Spleen (tissue), 11 donors: ENCODE results near the gene TPD52L2. TPM values are rescaled to one million over a fixed set of nuclear protein-coding genes. Genes with fewer than 3 reads are reported as not detected.

ENCODE experiments used
- DNase-seq: peaks from one replicate; pipeline ENCODE4 v3.0.0-alpha.2; 2020
- H3K27ac ChIP-seq, 8 donors: fragments of 200-600 bp; sonication (generic) in 7 of 8; 1 replicate in 4 of 8; 2 replicates in 4 of 8; pipeline versions ENCODE4 v1.5.0 to v1.8.0; 2016 to 2021; ENCODE audit warnings: inconsistent platforms in 4 of 8, mild to moderate bottlenecking in 4 of 8, moderate library complexity in 1 of 8
- H3K27me3 ChIP-seq, 7 donors: fragments of 200-600 bp; sonication (generic) in 6 of 7; replicated peaks in 1 of 7; 1 replicate in 4 of 7; 2 replicates in 3 of 7; pipeline versions ENCODE4 v1.5.0 to v1.8.0; 2016 to 2021; ENCODE audit warnings: inconsistent platforms in 3 of 7, mild to moderate bottlenecking in 1 of 7
- H3K36me3 ChIP-seq, 6 donors: fragments of 200-600 bp; sonication (generic) in 5 of 6; 1 replicate in 4 of 6; 2 replicates in 2 of 6; pipeline versions ENCODE4 v1.5.0 to v1.8.0; 2016 to 2021; ENCODE audit warnings: inconsistent platforms in 2 of 6
- H3K4me1 ChIP-seq, 6 donors: fragments of 200-600 bp; sonication (generic) in 5 of 6; 1 replicate in 3 of 6; 2 replicates in 3 of 6; pipeline versions ENCODE4 v1.5.0 to v1.8.0; 2016 to 2021; ENCODE audit warnings: inconsistent platforms in 3 of 6
- H3K4me3 ChIP-seq, 8 donors: fragments of 200-600 bp; sonication (generic) in 7 of 8; 1 replicate in 4 of 8; 2 replicates in 4 of 8; pipeline versions ENCODE4 v1.5.0 to v1.8.0; 2016 to 2021; ENCODE audit warnings: inconsistent platforms in 4 of 8, mild to moderate bottlenecking in 4 of 8, moderate library complexity in 2 of 8
- H3K9me3 ChIP-seq, 8 donors: fragments of 200-600 bp; sonication (generic) in 7 of 8; 1 replicate in 4 of 8; 2 replicates in 4 of 8; pipeline versions ENCODE4 v1.5.0 to v1.8.0; 2016 to 2021; ENCODE audit warnings: inconsistent platforms in 4 of 8
- POLR2A ChIP-seq, 3 donors: fragments of 450-650 bp; IDR thresholded peaks; one replicate each; pipeline ENCODE4 v1.5.1; 2017; ENCODE audit warnings: antibody characterized with exemption in 3 of 3, mild to moderate bottlenecking in 1 of 3
- POLR2AphosphoS5 ChIP-seq, 3 donors: sonication (generic); formaldehyde crosslinking; IDR thresholded peaks; one replicate each; pipeline ENCODE4 v1.5.1; 2017; ENCODE audit warnings: antibody characterized with exemption in 3 of 3
- WGBS, 5 donors: extraction: QIAGEN DNeasy Blood & Tissue Kit in 3 of 5; methylation state at CpG; one replicate each; pipeline versions ENCODE4 v1.1.5 to v1.1.7; 2013 to 2018; 5-methylcytosine and 5-hydroxymethylcytosine counted together
- intact Hi-C: fragments of 100-400 bp; cut with DNase I; formaldehyde crosslinking; loops from one replicate; pipeline ENCODE4 v1.15.0; 2023; ENCODE audit warnings: low total_unique reads
- polyA plus RNA-seq, 3 donors: library from polyadenylated mRNA; stranded (reverse); fragments of 200-250 nt; gene quantifications; one replicate each; pipeline ENCODE4 v1.2.1, GENCODE V29; 2013
- total RNA-seq, 7 donors: library from RNA; depleted of rRNA in 3 of 7; stranded (reverse); fragments of >200 nt in 3 of 7; fragmentation: NEBNext Ultra II Directional in 4 of 7; extraction: Animal tissue kit (Norgen Biotek cat#: 25700) in 4 of 7; gene quantifications; one replicate each; pipeline versions ENCODE4 v1.1.0 to v1.2.1, GENCODE V29; 2016 to 2021
- TF ChIP-seq, protein P1 (sequence below), 11 experiments: fragments of 200-600 bp in 7 of 11; fragments of 450-650 bp in 4 of 11; sonication (generic) in 4 of 11; IDR thresholded peaks in 8 of 11; conservative IDR thresholded peaks in 3 of 11; 1 replicate in 7 of 11; 2 replicates in 4 of 11; pipeline versions ENCODE4 v1.4.0 to v1.8.0; 2016 to 2021; ENCODE audit warnings: antibody characterized with exemption in 11 of 11, inconsistent platforms in 4 of 11, mild to moderate bottlenecking in 1 of 11
- donor health status: healthy with polysubstance abuse.
- donor health status: DM: no; HTN: no; CAD: no; lungs with moderate emphysema.
- donor health status: DM: no; HTN: no; CAD: no.
- donor health status: Bipolar disorder and iron deficiency.
- donor health status: healthy.
- donor health status: DM: no; HTN: no; CAD: no.
- donor health status: DM: yes; HTN: yes; CAD: no.

TPD52L2 gene
- total and polyA plus RNA-seq, 10 donors, result 60.2 to 102 (median 87.4) TPM

DNA sequence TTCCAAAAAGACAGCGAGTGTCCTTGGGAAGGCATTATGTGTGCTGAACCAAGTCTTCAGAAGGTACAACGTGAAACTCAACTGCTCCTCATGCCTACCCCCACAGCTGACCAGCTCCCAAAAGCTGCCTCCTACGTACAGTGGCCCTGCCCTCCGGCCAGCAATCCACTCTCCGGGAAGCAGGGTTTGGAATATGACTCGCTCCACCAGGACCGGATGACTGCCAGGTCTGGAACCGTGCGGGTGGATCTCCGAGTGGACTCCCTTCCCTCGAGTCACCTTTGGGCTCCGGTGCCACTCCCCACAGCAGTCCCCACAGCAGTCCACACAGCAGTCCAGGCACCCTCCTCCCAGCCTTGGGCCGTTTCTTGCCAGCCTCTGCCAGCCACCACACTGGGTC lies 38.3 kb upstream of the TPD52L2 start:
- 55 to 81% (median 70%) methylated on average over 13 of the region's 13 CpGs for WGBS, 5 donors
- TF ChIP-seq, protein P1, sequence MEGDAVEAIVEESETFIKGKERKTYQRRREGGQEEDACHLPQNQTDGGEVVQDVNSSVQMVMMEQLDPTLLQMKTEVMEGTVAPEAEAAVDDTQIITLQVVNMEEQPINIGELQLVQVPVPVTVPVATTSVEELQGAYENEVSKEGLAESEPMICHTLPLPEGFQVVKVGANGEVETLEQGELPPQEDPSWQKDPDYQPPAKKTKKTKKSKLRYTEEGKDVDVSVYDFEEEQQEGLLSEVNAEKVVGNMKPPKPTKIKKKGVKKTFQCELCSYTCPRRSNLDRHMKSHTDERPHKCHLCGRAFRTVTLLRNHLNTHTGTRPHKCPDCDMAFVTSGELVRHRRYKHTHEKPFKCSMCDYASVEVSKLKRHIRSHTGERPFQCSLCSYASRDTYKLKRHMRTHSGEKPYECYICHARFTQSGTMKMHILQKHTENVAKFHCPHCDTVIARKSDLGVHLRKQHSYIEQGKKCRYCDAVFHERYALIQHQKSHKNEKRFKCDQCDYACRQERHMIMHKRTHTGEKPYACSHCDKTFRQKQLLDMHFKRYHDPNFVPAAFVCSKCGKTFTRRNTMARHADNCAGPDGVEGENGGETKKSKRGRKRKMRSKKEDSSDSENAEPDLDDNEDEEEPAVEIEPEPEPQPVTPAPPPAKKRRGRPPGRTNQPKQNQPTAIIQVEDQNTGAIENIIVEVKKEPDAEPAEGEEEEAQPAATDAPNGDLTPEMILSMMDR (IDR thresholded peaks at IDR 0.05 in 8 of 11, conservative IDR thresholded peaks at IDR 0.05 in 3 of 11), result no peak
- peak; percentile 50 to 79 (median 58) for TF ChIP-seq POLR2AphosphoS5 (IDR thresholded peaks at IDR 0.05)
- H3K27me3 ChIP-seq, result peaks cover 0 to 60% (median 19%) of the 10 kb centered on the region in 7 donors
- H3K4me3 ChIP-seq, result peak overlapping the region in 2 of 8 donors; percentile 19 to 47
- intact Hi-C loops, result no loop called here
- no peaks in the 10 kb centered on the region for H3K9me3 ChIP-seq
- no peaks in the 10 kb centered on the region for H3K36me3 ChIP-seq
- peaks cover 4 to 81% (median 55%) of the 10 kb centered on the region in 6 donors for H3K4me1 ChIP-seq
- H3K27ac ChIP-seq, result peak overlapping the region; percentile 27 to 89 (median 70)
- no peak for DNase-seq

DNA sequence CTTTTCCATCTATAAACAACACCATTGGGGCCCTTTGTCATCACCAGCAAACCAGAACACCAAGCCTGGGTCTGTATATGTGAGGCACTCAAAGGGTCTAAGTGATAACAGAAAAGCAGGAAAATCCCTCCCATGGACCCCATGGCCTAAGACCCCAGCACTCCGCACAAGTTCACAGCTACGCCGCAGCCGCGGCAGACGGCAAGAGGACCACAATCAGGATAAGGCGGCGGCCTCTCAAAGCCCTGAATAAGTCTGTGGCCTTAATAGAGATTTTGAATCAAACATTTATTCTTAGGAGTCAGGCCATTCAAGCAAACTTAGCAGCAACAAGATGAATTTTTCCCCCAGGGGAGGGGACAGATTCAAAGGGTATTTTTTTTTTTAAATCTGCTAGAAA lies 36.9 kb upstream of the TPD52L2 start:
- intact Hi-C loops, result no loop called here
- H3K4me1 ChIP-seq, result peaks cover 4 to 81% (median 55%) of the 10 kb centered on the region in 6 donors
- peak overlapping the region in 6 of 8 donors; percentile 5 to 83 (median 58) for H3K4me3 ChIP-seq
- TF ChIP-seq POLR2AphosphoS5 (IDR thresholded peaks at IDR 0.05), result no peak
- TF ChIP-seq POLR2A (IDR thresholded peaks at IDR 0.05), result no peak
- TF ChIP-seq, protein P1 (IDR thresholded peaks at IDR 0.05 in 8 of 11, conservative IDR thresholded peaks at IDR 0.05 in 3 of 11), result no peak
- H3K36me3 ChIP-seq, result no peaks in the 10 kb centered on the region
- 62 to 81% (median 76%) methylated on average over 8 of the region's 8 CpGs for WGBS, 5 donors
- peaks cover 0 to 74% (median 30%) of the 10 kb centered on the region in 7 donors for H3K27me3 ChIP-seq
- peak overlapping the region; percentile 61 to 92 (median 87) for H3K27ac ChIP-seq
- H3K9me3 ChIP-seq, result no peaks in the 10 kb centered on the region
- no peak for DNase-seq

DNA sequence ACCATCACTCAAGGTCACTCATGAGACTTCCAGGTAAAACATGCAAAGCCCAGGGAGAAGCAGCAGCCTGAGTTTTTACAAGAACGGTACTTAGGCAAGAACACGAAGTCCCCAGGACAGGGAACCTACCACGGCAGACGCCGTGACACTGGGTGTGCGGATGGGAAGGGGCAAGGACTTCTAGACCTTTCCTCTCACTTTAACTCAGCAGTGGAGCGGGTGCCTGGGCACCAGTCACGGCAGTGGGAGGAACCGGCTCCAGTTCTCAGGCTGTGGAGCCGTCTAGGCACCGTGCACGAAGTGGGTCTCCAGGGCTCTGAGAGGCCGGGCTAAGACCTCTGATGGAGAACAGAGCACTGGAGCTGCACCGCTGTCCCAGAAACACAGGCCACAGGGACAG lies 36.5 kb upstream of the TPD52L2 start:
- WGBS, 5 donors, result 45 to 79% (median 71%) methylated on average over 13 to 14 of the region's 14 CpGs
- H3K9me3 ChIP-seq, result no peaks in the 10 kb centered on the region
- H3K4me3 ChIP-seq, result peak overlapping the region; percentile 5 to 83 (median 58)

DNA sequence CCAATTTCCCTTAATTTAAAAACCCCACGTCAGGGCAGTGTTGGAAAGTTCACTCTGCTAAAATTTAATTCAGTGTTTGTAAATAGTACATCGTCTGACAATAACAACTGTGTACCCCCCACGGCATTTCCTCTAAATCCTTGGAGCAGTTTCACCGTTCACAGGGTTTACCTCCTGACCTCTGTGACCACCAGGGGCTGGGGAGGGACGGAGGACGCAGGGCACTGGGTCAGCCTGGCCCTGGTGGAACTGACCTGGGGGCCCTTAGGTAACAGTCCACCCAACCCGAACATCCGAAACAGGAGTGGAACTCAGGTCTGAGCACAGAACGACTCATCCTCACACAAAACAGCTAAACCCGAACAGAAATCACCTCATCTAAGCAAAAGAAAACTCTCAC lies 36.1 kb upstream of the TPD52L2 start:
- Histone ChIP-seq H3K27ac (peak overlapping the region; percentile 61 to 92 (median 87)), H3K4me1 (peaks cover 4 to 81% (median 59%) of the 10 kb centered on the region in 6 donors), H3K36me3 (no peaks in the 10 kb centered on the region), H3K9me3 (no peaks in the 10 kb centered on the region), H3K4me3 (peak overlapping the region; percentile 47 to 83 (median 58)), H3K27me3 (peaks cover 0 to 80% (median 30%) of the 10 kb centered on the region in 7 donors)
- intact Hi-C loops, result no loop called here
- whole genome bisulfite sequencing, 5 donors, result 42 to 82% (median 65%) methylated on average over 10 of the region's 10 CpGs
- TF ChIP-seq POLR2A (IDR thresholded peaks at IDR 0.05) (no peak), POLR2AphosphoS5 (IDR thresholded peaks at IDR 0.05) (no peak)
- TF ChIP-seq, protein P1 (IDR thresholded peaks at IDR 0.05 in 8 of 11, conservative IDR thresholded peaks at IDR 0.05 in 3 of 11), result no peak
- no peak for DNase-seq

More for the DNA sequence above, 36.5 kb upstream of the TPD52L2 start:
- no peaks in the 10 kb centered on the region for H3K36me3 ChIP-seq
- intact Hi-C loops, result no loop called here
- peaks cover 4 to 81% (median 56%) of the 10 kb centered on the region in 6 donors for H3K4me1 ChIP-seq
- peak overlapping the region; percentile 61 to 92 (median 87) for H3K27ac ChIP-seq
- no peak for DNase-seq
- TF ChIP-seq POLR2AphosphoS5 (IDR thresholded peaks at IDR 0.05) (peak in 2 of 3 donors; percentile 46 to 60), POLR2A (IDR thresholded peaks at IDR 0.05) (no peak)
- H3K27me3 ChIP-seq, result peaks cover 0 to 76% (median 30%) of the 10 kb centered on the region in 7 donors
